IPS-15b (cell line): ENCODE measurements around the gene ANKS1B.

Experiments
- H3K27me3 ChIP-seq: one replicate; pipeline ENCODE4 v1.6.1; 2013; ENCODE audit warnings: low read length; ENCODE audit not compliant: control insufficient read depth, insufficient read depth
- H3K36me3 ChIP-seq: one replicate; pipeline ENCODE4 v1.6.1; 2013; ENCODE audit warnings: low read length; ENCODE audit not compliant: control insufficient read depth, insufficient read depth
- H3K4me1 ChIP-seq: one replicate; pipeline ENCODE4 v1.6.1; 2013; ENCODE audit warnings: mild to moderate bottlenecking, low read length; ENCODE audit not compliant: control insufficient read depth, insufficient read depth
- H3K4me3 ChIP-seq: one replicate; pipeline ENCODE4 v1.5.1; 2013; ENCODE audit warnings: low read depth, low read length
- H3K9ac ChIP-seq: one replicate; pipeline ENCODE4 v1.6.1; 2013; ENCODE audit warnings: low read depth, mild to moderate bottlenecking, low read length
- H3K9me3 ChIP-seq: one replicate; pipeline ENCODE4 v1.6.1; 2013; ENCODE audit warnings: mild to moderate bottlenecking, low read length; ENCODE audit not compliant: control insufficient read depth, insufficient read depth

Gene ANKS1B

GRCh38 chr12:99476956-99477355, 507.8 kb downstream of the ANKS1B start:
- Histone ChIP-seq H3K27me3 (no peaks in the 10 kb centered on the region), H3K4me1 (no peaks in the 10 kb centered on the region), H3K9me3 (no peaks in the 10 kb centered on the region), H3K36me3 (no peaks in the 10 kb centered on the region), H3K9ac (no peak overlapping the region), H3K4me3 (no peak overlapping the region)

- H3K27me3 ChIP-seq: no peaks in the 10 kb centered on the region
- H3K9ac ChIP-seq: no peak overlapping the region
- H3K36me3 ChIP-seq: no peaks in the 10 kb centered on the region
- peaks cover 7% of the 10 kb centered on the region for H3K4me1 ChIP-seq
- no peaks in the 10 kb centered on the region for H3K9me3 ChIP-seq
- H3K4me3 ChIP-seq: no peak overlapping the region
These were observed 529.2 kb downstream of the ANKS1B start for GRCh38 chr12:99455350-99456035.

- Histone ChIP-seq H3K9me3 (no peaks in the 10 kb centered on the region), H3K4me1 (peaks cover 7% of the 10 kb centered on the region), H3K36me3 (no peaks in the 10 kb centered on the region), H3K27me3 (no peaks in the 10 kb centered on the region), H3K4me3 (no peak overlapping the region), H3K9ac (no peak overlapping the region)
These were observed 530.1 kb downstream of the ANKS1B start for GRCh38 chr12:99454539-99455172.

GRCh38 chr12:99453836-99454538, 530.7 kb downstream of the ANKS1B start:
- H3K4me1 ChIP-seq: peaks cover 7% of the 10 kb centered on the region
- no peaks in the 10 kb centered on the region for H3K27me3 ChIP-seq
- H3K36me3 ChIP-seq: no peaks in the 10 kb centered on the region
- no peaks in the 10 kb centered on the region for H3K9me3 ChIP-seq
- no peak overlapping the region for H3K4me3 ChIP-seq
- H3K9ac ChIP-seq: no peak overlapping the region

GRCh38 chr12:99450036-99450630, 534.6 kb downstream of the ANKS1B start:
- H3K27me3 ChIP-seq: no peaks in the 10 kb centered on the region
- no peaks in the 10 kb centered on the region for H3K9me3 ChIP-seq
- no peak overlapping the region for H3K9ac ChIP-seq
- peaks cover 6% of the 10 kb centered on the region for H3K4me1 ChIP-seq
- no peaks in the 10 kb centered on the region for H3K36me3 ChIP-seq
- H3K4me3 ChIP-seq: no peak overlapping the region

GRCh38 chr12:99444859-99445316, 539.8 kb downstream of the ANKS1B start:
- Histone ChIP-seq H3K9me3 (no peaks in the 10 kb centered on the region), H3K36me3 (no peaks in the 10 kb centered on the region), H3K4me1 (no peaks in the 10 kb centered on the region), H3K27me3 (no peaks in the 10 kb centered on the region), H3K9ac (no peak overlapping the region), H3K4me3 (no peak overlapping the region)

- Histone ChIP-seq H3K9ac (no peak overlapping the region), H3K4me3 (no peak overlapping the region), H3K27me3 (no peaks in the 10 kb centered on the region), H3K9me3 (peaks cover 3% of the 10 kb centered on the region), H3K36me3 (no peaks in the 10 kb centered on the region), H3K4me1 (no peaks in the 10 kb centered on the region)
These were observed 542.0 kb downstream of the ANKS1B start for GRCh38 chr12:99442758-99443157.

- H3K4me1 ChIP-seq: no peaks in the 10 kb centered on the region
- no peaks in the 10 kb centered on the region for H3K27me3 ChIP-seq
- H3K9ac ChIP-seq: no peak overlapping the region
- peaks cover 3% of the 10 kb centered on the region for H3K9me3 ChIP-seq
- no peaks in the 10 kb centered on the region for H3K36me3 ChIP-seq
- no peak overlapping the region for H3K4me3 ChIP-seq
These were observed 545.3 kb downstream of the ANKS1B start for GRCh38 chr12:99439399-99439798.

GRCh38 chr12:99436584-99436983, 548.2 kb downstream of the ANKS1B start:
- Histone ChIP-seq H3K27me3 (no peaks in the 10 kb centered on the region), H3K4me1 (no peaks in the 10 kb centered on the region), H3K36me3 (no peaks in the 10 kb centered on the region), H3K9me3 (peaks cover 3% of the 10 kb centered on the region), H3K9ac (no peak overlapping the region), H3K4me3 (no peak overlapping the region)

- no peaks in the 10 kb centered on the region for H3K36me3 ChIP-seq
- peaks cover 3% of the 10 kb centered on the region for H3K9me3 ChIP-seq
- no peak overlapping the region for H3K4me3 ChIP-seq
These were observed 549.5 kb downstream of the ANKS1B start for GRCh38 chr12:99435095-99435791.

GRCh38 chr12:99433155-99433554, 551.6 kb downstream of the ANKS1B start:
- H3K9ac ChIP-seq: no peak overlapping the region
- no peak overlapping the region for H3K4me3 ChIP-seq
- H3K9me3 ChIP-seq: no peaks in the 10 kb centered on the region
- no peaks in the 10 kb centered on the region for H3K36me3 ChIP-seq
- H3K27me3 ChIP-seq: no peaks in the 10 kb centered on the region
- no peaks in the 10 kb centered on the region for H3K4me1 ChIP-seq

More at GRCh38 chr12:99435095-99435791, 549.5 kb downstream of the ANKS1B start:
- Histone ChIP-seq H3K4me1 (no peaks in the 10 kb centered on the region), H3K27me3 (no peaks in the 10 kb centered on the region), H3K9ac (no peak overlapping the region)
